ENCODE results near the gene ZNF207. TPM values are rescaled to one million over a fixed set of nuclear protein-coding genes. Genes with fewer than 3 reads are reported as not detected.
"Not testable (repeated sequence)": the region's sequence is repeated elsewhere in the genome, so short reads cannot be mapped to it uniquely, and the experiment has no call there.

Gene ZNF207
- total RNA-seq, 3 donors from 2014 or later (not counting 1 experiment from before 2014, with no cell fraction given), result 378 to 444 (median 428) TPM

GRCh38 chr17:32393904-32394303 is 43.9 kb downstream of the ZNF207 start:
- Histone ChIP-seq H3K27ac (ENCODE audit: low read length) (no peak overlapping the region), H3K27me3 (ENCODE audit: control insufficient read depth, insufficient read depth, low read length) (no peaks in the 10 kb centered on the region), H3K4me1 (ENCODE audit: control insufficient read depth, insufficient read depth, low read length) (no peaks in the 10 kb centered on the region), H3K36me3 (ENCODE audit: control insufficient read depth, insufficient read depth, low read length) (no peaks in the 10 kb centered on the region), H3K9me3 (ENCODE audit: control insufficient read depth, insufficient read depth, low read length) (no peaks in the 10 kb centered on the region), H3K4me3 (ENCODE audit: low read length) (no peak overlapping the region)
- Mint-ChIP-seq H3K4me1 (peaks cover 0 to 6% of the 10 kb centered on the region in 2 donors), H3K27ac (peak overlapping the region in 1 of 2 donors; percentile 35), H3K4me3 (no peak overlapping the region), H3K9me3 (no peaks in the 10 kb centered on the region), H3K36me3 (no peaks in the 10 kb centered on the region), H3K27me3 (ENCODE audit: low read depth in 2 of 2) (no peaks in the 10 kb centered on the region)
- DNase-seq (no peak), ATAC-seq (no peak)
- WGBS (ENCODE audit: insufficient coverage), result 98% methylated on average over 5 of the region's 5 CpGs
- no peak for TF ChIP-seq CTCF (IDR thresholded peaks at IDR 0.05)
- intact Hi-C loops (cut with micrococcal nuclease), result no loop called here

GRCh38 chr17:32396343-32396742 is 46.4 kb downstream of the ZNF207 start:
- DNase-seq, result no peak
- intact Hi-C loops (cut with micrococcal nuclease), result no loop called here
- H3K27me3 Mint-ChIP-seq (ENCODE audit: low read depth in 2 of 2), result no peaks in the 10 kb centered on the region
- H3K4me1 ChIP-seq (ENCODE audit: control insufficient read depth, insufficient read depth, low read length), result no peaks in the 10 kb centered on the region
- no peaks in the 10 kb centered on the region for H3K9me3 ChIP-seq (ENCODE audit: control insufficient read depth, insufficient read depth, low read length)
- H3K9me3 Mint-ChIP-seq, result no peaks in the 10 kb centered on the region
- peak overlapping the region; percentile 9 to 26 for H3K27ac Mint-ChIP-seq
- ATAC-seq, result no peak
- H3K36me3 Mint-ChIP-seq, result no peaks in the 10 kb centered on the region
- WGBS (ENCODE audit: insufficient coverage), result 100% methylated on average over 3 of the region's 5 CpGs
- H3K27ac ChIP-seq (ENCODE audit: low read length), result no peak overlapping the region
- no peaks in the 10 kb centered on the region for H3K27me3 ChIP-seq (ENCODE audit: control insufficient read depth, insufficient read depth, low read length)
- H3K4me3 Mint-ChIP-seq, result no peak overlapping the region
- peaks cover 0 to 10% of the 10 kb centered on the region in 2 donors for H3K4me1 Mint-ChIP-seq
- no peak for TF ChIP-seq CTCF (IDR thresholded peaks at IDR 0.05)
- H3K36me3 ChIP-seq (ENCODE audit: control insufficient read depth, insufficient read depth, low read length), result no peaks in the 10 kb centered on the region
- H3K4me3 ChIP-seq (ENCODE audit: low read length), result no peak overlapping the region

GRCh38 chr17:32398946-32399345 is 49.0 kb downstream of the ZNF207 start:
- intact Hi-C loops (cut with micrococcal nuclease), result no loop called here
- DNase-seq (no peak), ATAC-seq (no peak)
- H3K4me3 Mint-ChIP-seq, result no peak overlapping the region
- H3K36me3 Mint-ChIP-seq, result no peaks in the 10 kb centered on the region
- no peak overlapping the region for H3K27ac ChIP-seq (ENCODE audit: low read length)
- H3K36me3 ChIP-seq (ENCODE audit: control insufficient read depth, insufficient read depth, low read length), result no peaks in the 10 kb centered on the region
- peak overlapping the region; percentile 3 to 62 for H3K27ac Mint-ChIP-seq
- H3K27me3 Mint-ChIP-seq (ENCODE audit: low read depth in 2 of 2), result no peaks in the 10 kb centered on the region
- no peak overlapping the region for H3K4me3 ChIP-seq (ENCODE audit: low read length)
- no peaks in the 10 kb centered on the region for H3K4me1 ChIP-seq (ENCODE audit: control insufficient read depth, insufficient read depth, low read length)
- no peak for TF ChIP-seq CTCF (IDR thresholded peaks at IDR 0.05)
- H3K4me1 Mint-ChIP-seq, result peaks cover 0 to 5% of the 10 kb centered on the region in 2 donors
- no peaks in the 10 kb centered on the region for H3K27me3 ChIP-seq (ENCODE audit: control insufficient read depth, insufficient read depth, low read length)
- no peaks in the 10 kb centered on the region for H3K9me3 Mint-ChIP-seq
- H3K9me3 ChIP-seq (ENCODE audit: control insufficient read depth, insufficient read depth, low read length), result no peaks in the 10 kb centered on the region

GRCh38 chr17:32410085-32410484 is 60.1 kb downstream of the ZNF207 start:
- ATAC-seq; H3K27ac ChIP-seq (ENCODE audit: low read length); H3K36me3 Mint-ChIP-seq; intact Hi-C loops (cut with micrococcal nuclease); DNase-seq; H3K9me3 Mint-ChIP-seq; H3K27ac Mint-ChIP-seq; H3K4me1 ChIP-seq (ENCODE audit: control insufficient read depth, insufficient read depth, low read length); H3K27me3 ChIP-seq (ENCODE audit: control insufficient read depth, insufficient read depth, low read length); H3K4me1 Mint-ChIP-seq; H3K36me3 ChIP-seq (ENCODE audit: control insufficient read depth, insufficient read depth, low read length); H3K4me3 ChIP-seq (ENCODE audit: low read length); H3K9me3 ChIP-seq (ENCODE audit: control insufficient read depth, insufficient read depth, low read length); H3K27me3 Mint-ChIP-seq (ENCODE audit: low read depth in 2 of 2); H3K4me3 Mint-ChIP-seq: not testable (repeated sequence)
- WGBS (ENCODE audit: insufficient coverage), result 100% methylated on average over 1 of the region's 3 CpGs
